Lower leg skin (tissue), 3 donors: Measurements from ENCODE around the gene TACC3.

Source experiments
- CTCF ChIP-seq, 3 donors: fragments of 450-650 bp; IDR thresholded peaks; one replicate each; pipeline ENCODE4 v1.5.1; 2016; ENCODE audit warnings: antibody characterized with exemption in 3 of 3, mild to moderate bottlenecking in 3 of 3, moderate library complexity in 2 of 3
- POLR2A ChIP-seq, 2 donors: fragments of 450-650 bp; IDR thresholded peaks; one replicate each; pipeline ENCODE4 v1.6.1; 2016 to 2017; ENCODE audit warnings: antibody characterized with exemption in 2 of 2, mild to moderate bottlenecking in 1 of 2, moderate library complexity in 1 of 2

DNA sequence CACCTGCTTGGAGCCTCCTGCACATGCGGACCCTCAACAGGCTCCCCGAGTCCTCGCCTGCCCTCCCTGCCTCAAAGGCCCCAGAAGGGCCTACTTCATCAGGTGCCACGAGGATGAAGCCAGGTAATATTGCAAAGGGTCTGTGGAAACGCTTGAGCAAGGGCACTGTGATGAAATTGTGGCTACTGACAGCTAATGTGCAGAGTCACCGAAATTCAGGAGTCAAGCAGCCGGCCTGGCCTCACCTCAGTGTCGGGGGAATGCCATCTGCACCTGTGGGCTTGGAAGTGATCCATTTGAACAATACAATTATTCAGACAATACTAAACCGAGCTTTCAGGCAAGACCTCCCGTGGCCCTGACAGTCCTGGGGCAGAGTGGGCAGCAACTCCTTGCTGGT is 68.7 kb downstream of the TACC3 start:
- TF ChIP-seq POLR2A (IDR thresholded peaks at IDR 0.05): no peak
- TF ChIP-seq CTCF (IDR thresholded peaks at IDR 0.05): no peak
